Liver (tissue), 9 donors: ENCODE data around the gene SAFB2. TPM values are rescaled to one million over a fixed set of nuclear protein-coding genes. Genes with fewer than 3 reads are reported as not detected.

Source experiments
- DNase-seq: peaks from one replicate; pipeline ENCODE4 v3.0.0-alpha.2; 2017; ENCODE audit warnings: low spot score
- H3K27ac ChIP-seq, 2 donors: one replicate each; pipeline ENCODE4 v1.7.0; 2013; ENCODE audit warnings: inconsistent platforms in 2 of 2, low read length in 2 of 2, control low read depth in 1 of 2, low read depth in 1 of 2, mild to moderate bottlenecking in 1 of 2
- H3K27me3 ChIP-seq, 4 donors: one replicate each; pipeline versions ENCODE4 v1.6.1 to v1.7.0; 2013; ENCODE audit warnings: low read length in 3 of 4, inconsistent platforms in 1 of 4, mild to moderate bottlenecking in 1 of 4, moderate library complexity in 1 of 4; ENCODE audit not compliant: control insufficient read depth in 4 of 4, insufficient read depth in 4 of 4
- H3K36me3 ChIP-seq, 4 donors: one replicate each; pipeline versions ENCODE4 v1.6.1 to v1.7.0; 2013; ENCODE audit warnings: low read length in 3 of 4, mild to moderate bottlenecking in 3 of 4, low read depth in 1 of 4, moderate library complexity in 1 of 4; ENCODE audit not compliant: control insufficient read depth in 4 of 4, insufficient read depth in 3 of 4
- H3K4me1 ChIP-seq, 4 donors: one replicate each; pipeline versions ENCODE4 v1.6.1 to v1.7.0; 2013; ENCODE audit warnings: low read length in 3 of 4, mild to moderate bottlenecking in 3 of 4, moderate library complexity in 1 of 4; ENCODE audit not compliant: control insufficient read depth in 4 of 4, insufficient read depth in 4 of 4
- H3K4me3 ChIP-seq, 3 donors: one replicate each; pipeline versions ENCODE4 v1.6.1 to v1.7.0; 2013; ENCODE audit warnings: low read length in 3 of 3, control low read depth in 1 of 3, low read depth in 1 of 3, mild to moderate bottlenecking in 1 of 3
- H3K9ac ChIP-seq, 2 donors: one replicate each; pipeline ENCODE4 v1.7.0; 2013; ENCODE audit warnings: low read length in 2 of 2, mild to moderate bottlenecking in 2 of 2, moderate library complexity in 2 of 2, control low read depth in 1 of 2, low read depth in 1 of 2
- H3K9me3 ChIP-seq, 4 donors: one replicate each; pipeline versions ENCODE4 v1.6.1 to v1.7.0; 2013; ENCODE audit warnings: low read length in 3 of 4; ENCODE audit not compliant: control insufficient read depth in 4 of 4
- ATF3 ChIP-seq: IDR thresholded peaks from 2 replicates; pipeline ENCODE4 v1.6.1; 2016; ENCODE audit warnings: antibody characterized with exemption
- EGR1 ChIP-seq, 2 donors: IDR thresholded peaks; 2 replicates each; pipeline ENCODE4 v1.6.1; 2016 to 2018; ENCODE audit warnings: antibody characterized with exemption in 2 of 2, low read depth in 2 of 2
- FOXA1 ChIP-seq: IDR thresholded peaks from 2 replicates; pipeline ENCODE4 v1.6.1; 2016; ENCODE audit warnings: antibody characterized with exemption
- GABPA ChIP-seq, 2 donors: IDR thresholded peaks in 1 of 2; conservative IDR thresholded peaks in 1 of 2; 2 replicates each; pipeline ENCODE4 v1.6.1; 2016; ENCODE audit warnings: antibody characterized with exemption in 2 of 2, mild to moderate bottlenecking in 1 of 2, moderate library complexity in 1 of 2
- HNF4A ChIP-seq, 2 donors: conservative IDR thresholded peaks; 2 replicates each; pipeline ENCODE4 v1.6.1; 2016; ENCODE audit warnings: antibody characterized with exemption in 2 of 2, mild to moderate bottlenecking in 2 of 2
- HNF4G ChIP-seq: IDR thresholded peaks from 2 replicates; pipeline ENCODE4 v1.6.1; 2016; ENCODE audit warnings: antibody characterized with exemption
- MAX ChIP-seq: IDR thresholded peaks from 2 replicates; pipeline ENCODE4 v1.6.1; 2016; ENCODE audit warnings: antibody characterized with exemption
- NR2F2 ChIP-seq: IDR thresholded peaks from 2 replicates; pipeline ENCODE4 v1.6.1; 2016; ENCODE audit warnings: antibody characterized with exemption
- REST ChIP-seq: IDR thresholded peaks from 2 replicates; pipeline ENCODE4 v1.6.1; 2016; ENCODE audit warnings: antibody characterized with exemption, mild to moderate bottlenecking
- RXRA ChIP-seq, 2 donors: IDR thresholded peaks; 2 replicates each; pipeline ENCODE4 v1.6.1; 2017 to 2018; ENCODE audit warnings: antibody characterized with exemption in 2 of 2, mild to moderate bottlenecking in 1 of 2
- SP1 ChIP-seq: IDR thresholded peaks from 2 replicates; pipeline ENCODE4 v1.6.1; 2018; ENCODE audit warnings: antibody characterized with exemption, mild to moderate bottlenecking
- TAF1 ChIP-seq: conservative IDR thresholded peaks from 2 replicates; pipeline ENCODE4 v1.6.1; 2016; ENCODE audit warnings: antibody characterized with exemption, mild to moderate bottlenecking
- WGBS: extraction: QIAGEN DNeasy Blood & Tissue Kit; methylation state at CpG from one replicate; pipeline ENCODE4 v1.1.7; 2013; 5-methylcytosine and 5-hydroxymethylcytosine counted together
- polyA plus RNA-seq, 2 donors: library from polyadenylated mRNA; stranded (reverse) in 1 of 2; unstranded in 1 of 2; fragments of 200-250 nt in 1 of 2; fragments of >200 nt in 1 of 2; fragmentation: Nextera tagmentation in 1 of 2; extraction: Ambion mirVana in 1 of 2; gene quantifications; one replicate each; pipeline versions ENCODE4 v1.2.1 to v1.2.3, GENCODE V29; 2013 to 2015
- total RNA-seq, 2 donors: library from RNA; depleted of rRNA; stranded (reverse); fragments of >200 nt; gene quantifications; one replicate each; pipeline ENCODE4 v1.2.3, GENCODE V29; 2014
- donor health status: healthy.
- donor health status: healthy.
- donor health status: healthy.
- donor health status: healthy.
- donor health status: healthy.

SAFB2 gene
- total and polyA plus RNA-seq, 4 donors = 18.7 to 57.8 (median 28.5) TPM

GRCh38 chr19:5625641-5626040 is 3.1 kb upstream of the SAFB2 start (continued):
- no peak for TF ChIP-seq REST

- Histone ChIP-seq H3K9me3 (no peaks in the 10 kb centered on the region), H3K27me3 (no peaks in the 10 kb centered on the region), H3K4me1 (peaks cover 4 to 69% (median 52%) of the 10 kb centered on the region in 4 donors), H3K27ac (peak overlapping the region; percentile 75 to 93), H3K9ac (peak overlapping the region; percentile 90 to 91), H3K36me3 (peaks cover 2 to 27% (median 15%) of the 10 kb centered on the region in 4 donors), H3K4me3 (peak overlapping the region in 2 of 3 donors; percentile 86 to 95)
- no peak for DNase-seq
- 40% methylated on average over 8 of the region's 8 CpGs for WGBS
- TF ChIP-seq NR2F2 (no peak), GABPA (IDR thresholded peaks at IDR 0.05 in 1 of 2, conservative IDR thresholded peaks at IDR 0.05 in 1 of 2) (no peak), RXRA (IDR thresholded peaks at IDR 0.05) (no peak), TAF1 (no peak), HNF4G (no peak), EGR1 (IDR thresholded peaks at IDR 0.05; ENCODE audit: low read depth in 2 of 2) (no peak), FOXA1 (no peak), MAX (no peak), SP1 (no peak), HNF4A (conservative IDR thresholded peaks at IDR 0.05) (no peak)
Measured at GRCh38 chr19:5624741-5625278, 2.2 kb upstream of the SAFB2 start.

GRCh38 chr19:5624018-5624663 is 1.6 kb upstream of the SAFB2 start:
- peak; percentile 42 for DNase-seq
- peak overlapping the region; percentile 90 to 91 for H3K9ac ChIP-seq
- H3K36me3 ChIP-seq = peaks cover 2 to 30% (median 17%) of the 10 kb centered on the region in 4 donors
- peak overlapping the region; percentile 84 to 95 (median 86) for H3K4me3 ChIP-seq
- TF ChIP-seq HNF4A (conservative IDR thresholded peaks at IDR 0.05) (peak in 1 of 2 donors; percentile 40), ATF3 (no peak)
- no peaks in the 10 kb centered on the region for H3K9me3 ChIP-seq
- H3K27ac ChIP-seq = peak overlapping the region; percentile 75 to 93
- 2% methylated on average over 20 of the region's 20 CpGs for WGBS
- peaks cover 4 to 64% (median 51%) of the 10 kb centered on the region in 4 donors for H3K4me1 ChIP-seq
- no peaks in the 10 kb centered on the region for H3K27me3 ChIP-seq
